HG03432 (cell line): ENCODE results near the gene RUNX1.
A peak's percentile ranks its signal among the peaks of the same experiment; 100 is the strongest.

ENCODE experiments used
- ATAC-seq: cut with Tn5 transposase; IDR thresholded peaks from one replicate; pipeline ENCODE4 v1.9.1; 2021; ENCODE audit warnings: mild to moderate bottlenecking, moderate library complexity; ENCODE audit not compliant: unreplicated experiment

RUNX1 gene

GRCh38 chr21:34864370-34865149, 184.5 kb downstream of the RUNX1 start:
- ATAC-seq = no peak

- no peak for ATAC-seq
Measured at GRCh38 chr21:34862951-34863350, 186.2 kb downstream of the RUNX1 start.

GRCh38 chr21:34861258-34861657, 187.8 kb downstream of the RUNX1 start:
- no peak for ATAC-seq

- ATAC-seq = no peak
Measured at GRCh38 chr21:34859976-34860653, 189.0 kb downstream of the RUNX1 start.

- ATAC-seq = no peak
Measured at GRCh38 chr21:34858559-34858958, 190.5 kb downstream of the RUNX1 start.

- ATAC-seq = no peak
Measured at GRCh38 chr21:34857874-34858273, 191.2 kb downstream of the RUNX1 start.

GRCh38 chr21:34857122-34857713, 191.9 kb downstream of the RUNX1 start:
- no peak for ATAC-seq

GRCh38 chr21:34852448-34852847, 196.7 kb downstream of the RUNX1 start:
- ATAC-seq = no peak

GRCh38 chr21:34850166-34850690, 198.9 kb downstream of the RUNX1 start:
- no peak for ATAC-seq

GRCh38 chr21:34846601-34847112, 202.4 kb downstream of the RUNX1 start:
- ATAC-seq = no peak

- ATAC-seq = peak; percentile 91
Measured at GRCh38 chr21:34845521-34846451, 203.3 kb downstream of the RUNX1 start.

GRCh38 chr21:34844924-34845238, 204.2 kb downstream of the RUNX1 start:
- ATAC-seq = no peak

GRCh38 chr21:34844013-34844923, 204.8 kb downstream of the RUNX1 start:
- ATAC-seq = no peak

GRCh38 chr21:34843562-34843961, 205.5 kb downstream of the RUNX1 start:
- no peak for ATAC-seq

- ATAC-seq = no peak
Measured at GRCh38 chr21:34841154-34841553, 207.9 kb downstream of the RUNX1 start.

- no peak for ATAC-seq
Measured at GRCh38 chr21:34840693-34841092, 208.4 kb downstream of the RUNX1 start.

GRCh38 chr21:34838956-34839820, 209.9 kb downstream of the RUNX1 start:
- no peak for ATAC-seq

GRCh38 chr21:34836933-34837505, 212.1 kb downstream of the RUNX1 start:
- no peak for ATAC-seq
